ENCODE measurements around the gene UGT1A4.
"Not testable (repeated sequence)": the region's sequence is repeated elsewhere in the genome, so short reads cannot be mapped to it uniquely, and the experiment has no call there.

Gene UGT1A4

DNA sequence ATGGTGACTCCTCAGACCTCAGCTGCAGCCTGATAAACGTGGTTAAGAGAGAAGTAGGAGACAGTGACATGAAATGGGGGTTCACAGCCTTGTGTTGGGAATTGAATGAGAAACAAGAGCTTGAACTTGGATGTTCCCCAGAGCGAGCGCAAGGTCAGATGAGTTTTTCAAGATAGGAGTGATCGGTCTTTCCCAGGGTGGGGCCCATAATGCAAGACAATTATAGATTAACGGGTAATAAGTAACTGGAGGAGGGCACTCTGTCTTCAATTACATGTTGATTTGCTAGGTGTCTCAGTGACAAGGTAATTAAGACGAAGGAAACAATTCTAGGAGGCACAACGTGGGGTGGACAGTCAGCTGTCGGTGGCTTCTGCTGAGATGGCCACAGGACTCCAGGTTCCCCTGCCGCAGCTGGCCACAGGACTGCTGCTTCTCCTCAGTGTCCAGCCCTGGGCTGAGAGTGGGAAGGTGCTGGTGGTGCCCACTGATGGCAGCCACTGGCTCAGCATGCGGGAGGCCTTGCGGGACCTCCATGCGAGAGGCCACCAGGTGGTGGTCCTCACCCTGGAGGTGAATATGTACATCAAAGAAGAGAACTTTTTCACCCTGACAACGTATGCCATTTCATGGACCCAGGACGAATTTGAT is 5.8 kb upstream of the UGT1A4 start, which contains the start of gene UGT1A5:
TSS of gene UGT1A5 (plus strand) at position 297 of the 651 bp plus-strand sequence. CDS start at position 382, 85 bp downstream.
- no peak within 1 kb of the TSS for H3K4me3 Mint-ChIP-seq
- no peak within 1 kb of the TSS for H3K27ac Mint-ChIP-seq
- H3K9me3 Mint-ChIP-seq = no peaks in the 10 kb centered on the region
- H3K36me3 Mint-ChIP-seq (ENCODE audit: low read depth) = no peaks in the 10 kb centered on the region
- no peaks in the 10 kb centered on the region for H3K4me1 Mint-ChIP-seq (ENCODE audit: low read depth)
- H3K27me3 Mint-ChIP-seq = peaks cover 35% of the 10 kb centered on the region

DNA sequence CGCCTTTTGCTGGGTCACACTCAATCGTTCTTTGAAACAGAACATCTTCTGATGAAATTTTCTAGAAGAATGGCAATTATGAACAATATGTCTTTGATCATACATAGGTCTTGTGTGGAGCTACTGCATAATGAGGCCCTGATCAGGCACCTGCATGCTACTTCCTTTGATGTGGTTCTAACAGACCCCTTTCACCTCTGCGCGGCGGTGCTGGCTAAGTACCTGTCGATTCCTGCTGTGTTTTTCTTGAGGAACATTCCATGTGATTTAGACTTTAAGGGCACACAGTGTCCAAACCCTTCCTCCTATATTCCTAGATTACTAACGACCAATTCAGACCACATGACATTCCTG is 5.3 kb upstream of the UGT1A4 start:
- H3K36me3 Mint-ChIP-seq (ENCODE audit: low read depth) = no peaks in the 10 kb centered on the region
- no peak overlapping the region for H3K4me3 Mint-ChIP-seq
- no peaks in the 10 kb centered on the region for H3K9me3 Mint-ChIP-seq
- peaks cover 38% of the 10 kb centered on the region for H3K27me3 Mint-ChIP-seq
- no peak overlapping the region for H3K27ac Mint-ChIP-seq
- H3K4me1 Mint-ChIP-seq (ENCODE audit: low read depth) = no peaks in the 10 kb centered on the region

DNA sequence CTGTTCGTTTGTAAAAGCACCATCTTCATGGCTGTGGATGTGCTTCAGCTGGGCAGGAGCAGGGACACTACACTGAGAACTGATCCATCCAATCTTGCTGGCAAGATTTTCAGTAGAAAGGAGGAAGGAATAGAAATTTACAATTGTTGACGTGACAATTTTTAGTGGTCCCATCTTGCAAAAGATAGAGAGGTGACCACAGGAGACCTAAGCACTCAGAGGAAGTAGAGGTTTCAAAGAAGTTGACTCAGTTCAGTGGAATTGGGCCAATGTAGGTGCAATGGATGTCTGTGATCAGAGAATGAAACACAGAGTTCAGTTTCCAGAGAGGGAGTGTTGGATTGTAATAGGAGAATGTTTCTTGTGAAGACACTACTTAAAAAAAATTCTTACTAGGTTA is 4.4 kb upstream of the UGT1A4 start:
- Mint-ChIP-seq H3K27ac (no peak overlapping the region), H3K9me3 (no peaks in the 10 kb centered on the region), H3K4me1 (ENCODE audit: low read depth) (no peaks in the 10 kb centered on the region), H3K27me3 (peaks cover 42% of the 10 kb centered on the region), H3K4me3 (no peak overlapping the region), H3K36me3 (ENCODE audit: low read depth) (no peaks in the 10 kb centered on the region)

DNA sequence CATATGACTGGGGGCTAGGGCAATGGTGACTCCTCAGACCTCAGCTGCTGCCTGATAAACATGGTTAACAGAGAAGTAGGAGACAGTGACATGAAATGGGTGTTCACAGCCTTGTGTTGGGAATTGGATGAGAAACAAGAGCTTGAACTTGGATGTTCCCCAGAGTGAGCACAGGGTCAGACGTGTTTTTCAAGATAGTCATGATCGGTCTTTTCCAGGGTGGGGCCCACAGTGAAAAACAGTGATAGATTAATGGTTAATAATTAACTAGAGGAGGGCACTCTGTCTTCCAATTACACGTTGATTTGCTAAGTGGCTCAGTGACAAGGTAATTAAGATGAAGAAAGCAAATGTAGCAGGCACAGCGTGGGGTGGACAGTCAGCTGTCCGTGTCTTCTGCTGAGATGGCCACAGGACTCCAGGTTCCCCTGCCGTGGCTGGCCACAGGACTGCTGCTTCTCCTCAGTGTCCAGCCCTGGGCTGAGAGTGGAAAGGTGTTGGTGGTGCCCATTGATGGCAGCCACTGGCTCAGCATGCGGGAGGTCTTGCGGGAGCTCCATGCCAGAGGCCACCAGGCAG is 10.3 kb downstream of the UGT1A4 start, which contains the start of gene UGT1A3:
TSS of gene UGT1A3 (plus strand) at position 320 of the 579 bp plus-strand sequence. CDS start at position 405, 85 bp downstream.
- no peaks in the 10 kb centered on the region for H3K4me1 Mint-ChIP-seq (ENCODE audit: low read depth)
- no peak within 1 kb of the TSS for H3K27ac Mint-ChIP-seq
- no peaks in the 10 kb centered on the region for H3K9me3 Mint-ChIP-seq
- H3K36me3 Mint-ChIP-seq (ENCODE audit: low read depth) = no peaks in the 10 kb centered on the region
- peaks cover 17% of the 10 kb centered on the region for H3K27me3 Mint-ChIP-seq
- H3K4me3 Mint-ChIP-seq = no peak within 1 kb of the TSS

DNA sequence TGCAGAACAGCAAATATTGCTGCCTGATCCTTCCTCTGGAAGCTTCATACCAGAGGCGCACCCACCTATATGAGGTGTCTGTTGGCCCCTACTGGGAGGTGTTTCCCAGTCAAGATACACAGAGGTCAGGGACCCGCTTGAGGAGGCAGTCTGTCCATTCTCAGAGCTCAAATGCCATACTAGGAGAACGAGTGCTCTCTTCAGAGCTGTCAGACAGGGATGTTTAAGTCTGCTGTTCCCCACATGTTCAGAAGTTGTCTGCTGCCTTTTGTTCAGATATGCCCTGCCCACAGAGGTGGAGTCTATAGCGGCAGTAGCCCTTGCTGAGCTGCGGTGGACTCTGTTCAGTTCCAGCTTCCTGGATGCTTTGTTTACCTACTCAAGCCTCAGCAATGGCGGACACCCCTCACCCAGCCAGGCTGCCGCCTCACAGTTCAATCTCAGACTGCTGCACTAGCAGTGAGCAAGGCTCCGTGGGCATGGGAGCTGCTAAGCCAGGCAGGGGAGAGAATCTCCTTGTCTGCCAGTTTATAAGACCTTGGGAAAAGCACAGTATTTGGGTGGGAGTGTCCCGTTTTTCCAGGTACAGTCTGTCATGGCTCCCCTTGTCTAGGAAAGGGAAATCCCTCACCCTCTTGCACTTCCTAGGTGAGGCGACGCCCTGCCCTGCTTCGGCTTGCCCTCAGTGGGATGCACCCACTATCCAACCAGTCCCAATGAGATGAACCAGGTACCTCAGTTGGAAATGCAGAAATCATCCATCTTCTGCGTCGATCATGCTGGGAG is 18.5 kb downstream of the UGT1A4 start:
- not testable (repeated sequence) for H3K4me1 Mint-ChIP-seq (ENCODE audit: low read depth); H3K36me3 Mint-ChIP-seq (ENCODE audit: low read depth); H3K4me3 Mint-ChIP-seq; H3K9me3 Mint-ChIP-seq; H3K27ac Mint-ChIP-seq
- H3K27me3 Mint-ChIP-seq = peaks cover 36% of the 10 kb centered on the region

DNA sequence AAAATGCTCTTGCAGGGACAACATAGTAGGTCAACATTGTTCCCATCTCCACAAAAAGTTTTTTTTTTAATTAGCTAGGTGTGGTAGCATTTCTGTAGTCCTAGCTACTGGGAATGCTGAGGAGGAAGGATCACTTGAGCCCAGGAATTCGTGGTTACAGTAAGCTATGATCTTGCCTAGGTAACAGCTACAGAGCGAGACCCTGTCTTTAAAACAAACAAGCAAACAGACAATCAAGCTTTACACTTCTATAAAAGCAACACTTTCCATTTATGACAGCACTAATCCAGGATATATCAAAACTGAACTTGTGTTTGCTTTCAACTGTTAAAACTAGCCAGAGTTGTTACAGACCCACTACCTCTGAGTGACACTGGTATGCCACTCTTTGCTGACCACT is 22.3 kb downstream of the UGT1A4 start:
- Mint-ChIP-seq H3K4me3 (no peak overlapping the region), H3K27me3 (peaks cover 22% of the 10 kb centered on the region), H3K27ac (no peak overlapping the region)

DNA sequence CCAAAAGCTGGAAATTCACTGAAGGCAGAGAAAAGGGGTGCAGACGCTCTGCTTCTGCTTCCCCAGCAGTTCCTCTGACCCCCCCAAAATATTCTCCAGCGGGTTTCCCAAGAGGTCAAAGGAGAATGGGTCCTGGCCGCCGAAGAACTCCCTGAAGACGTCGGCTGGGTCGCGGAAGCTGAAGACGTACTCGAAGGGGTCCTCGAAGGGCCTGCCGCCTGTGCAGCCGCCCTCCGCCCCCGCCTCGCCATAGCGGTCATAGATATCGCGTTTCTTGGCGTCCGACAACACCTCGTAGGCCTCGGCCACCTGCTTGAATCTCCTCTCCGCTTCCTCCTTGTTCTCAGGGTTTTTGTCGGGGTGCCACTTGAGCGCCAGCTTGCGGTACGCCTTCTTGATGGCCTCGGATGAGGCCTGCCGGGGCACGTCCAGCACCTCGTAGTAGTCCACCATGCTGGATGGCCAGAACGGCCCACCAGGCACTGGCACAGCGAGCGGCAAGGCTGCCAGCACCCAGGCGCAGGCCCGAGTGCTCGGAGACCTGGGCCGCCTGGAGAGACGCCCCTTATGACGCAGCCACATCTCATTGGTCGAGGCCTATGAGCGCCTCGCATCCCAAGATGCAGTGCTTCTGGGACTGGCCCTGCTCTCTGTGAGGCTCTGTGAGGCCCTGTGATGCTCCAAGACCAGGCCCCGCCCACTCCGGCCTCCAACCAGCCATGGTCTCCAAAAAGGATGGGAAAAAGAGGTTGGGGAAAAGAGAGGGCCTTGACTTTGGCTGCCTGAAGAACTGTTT is 25.1 kb downstream of the UGT1A4 start:
- Mint-ChIP-seq H3K36me3 (ENCODE audit: low read depth) (no peaks in the 10 kb centered on the region), H3K27me3 (peaks cover 17% of the 10 kb centered on the region), H3K9me3 (no peaks in the 10 kb centered on the region), H3K4me1 (ENCODE audit: low read depth) (no peaks in the 10 kb centered on the region), H3K27ac (no peak overlapping the region), H3K4me3 (no peak overlapping the region)

More for the DNA sequence above, 22.3 kb downstream of the UGT1A4 start:
- H3K9me3 Mint-ChIP-seq = no peaks in the 10 kb centered on the region
- no peaks in the 10 kb centered on the region for H3K4me1 Mint-ChIP-seq (ENCODE audit: low read depth)
- no peaks in the 10 kb centered on the region for H3K36me3 Mint-ChIP-seq (ENCODE audit: low read depth)

DNA sequence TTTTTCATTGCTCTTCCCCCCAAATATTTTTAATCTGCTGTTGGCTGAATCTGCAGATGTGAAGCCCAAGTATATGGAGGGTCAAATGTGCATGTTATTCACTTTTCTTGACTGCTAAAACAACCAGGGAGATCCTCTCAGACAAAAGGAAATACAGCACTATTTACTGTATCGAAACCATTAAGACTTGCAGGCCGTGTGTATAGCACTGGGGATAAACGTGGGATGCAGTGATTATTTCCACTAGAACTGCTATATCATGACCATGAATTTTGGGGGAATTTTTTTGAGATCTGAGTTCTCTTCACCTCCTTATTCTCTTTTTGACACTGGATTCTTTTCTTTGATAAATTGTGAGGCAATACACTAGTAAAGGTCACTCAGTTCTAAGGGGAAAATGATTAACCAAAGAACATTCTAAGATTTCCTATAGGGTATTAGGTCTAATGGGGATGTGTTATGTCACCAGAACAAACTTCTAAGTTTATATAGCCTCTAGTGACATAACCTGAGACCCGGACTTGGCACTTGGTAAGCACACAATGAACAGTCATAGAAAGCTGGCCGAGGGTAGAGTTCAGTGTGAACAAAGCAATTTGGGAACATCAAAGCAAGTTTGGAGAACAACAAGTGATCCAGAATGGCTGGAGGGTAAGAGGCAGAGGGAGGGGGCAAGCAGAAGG is 26.7 kb downstream of the UGT1A4 start:
- no peak overlapping the region for H3K27ac Mint-ChIP-seq
- no peaks in the 10 kb centered on the region for H3K36me3 Mint-ChIP-seq (ENCODE audit: low read depth)
- no peak overlapping the region for H3K4me3 Mint-ChIP-seq
- peaks cover 15% of the 10 kb centered on the region for H3K27me3 Mint-ChIP-seq
- H3K9me3 Mint-ChIP-seq = peaks cover 6% of the 10 kb centered on the region
- no peaks in the 10 kb centered on the region for H3K4me1 Mint-ChIP-seq (ENCODE audit: low read depth)

DNA sequence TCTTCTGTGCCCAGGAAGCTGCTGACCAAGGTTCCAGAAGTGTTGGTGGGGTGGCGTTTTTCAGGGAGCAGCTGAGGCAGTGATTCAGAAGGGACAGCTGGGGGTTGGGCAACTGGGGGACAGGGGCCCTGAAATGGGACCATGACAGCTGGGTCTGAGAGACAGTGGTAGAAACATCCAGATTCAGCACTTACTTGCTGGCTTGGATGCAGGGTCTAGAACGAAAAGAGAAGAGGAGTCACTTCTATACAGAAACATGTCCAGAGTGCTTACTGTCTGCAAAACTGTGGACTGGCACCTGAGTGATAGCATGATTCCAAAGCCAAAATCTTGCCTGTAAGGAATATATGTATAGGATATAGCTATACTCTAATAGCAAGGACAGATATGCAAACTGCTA is 27.3 kb downstream of the UGT1A4 start:
- not testable (repeated sequence) for H3K4me1 Mint-ChIP-seq (ENCODE audit: low read depth); H3K36me3 Mint-ChIP-seq (ENCODE audit: low read depth); H3K27ac Mint-ChIP-seq; H3K9me3 Mint-ChIP-seq; H3K4me3 Mint-ChIP-seq
- peaks cover 13% of the 10 kb centered on the region for H3K27me3 Mint-ChIP-seq

DNA sequence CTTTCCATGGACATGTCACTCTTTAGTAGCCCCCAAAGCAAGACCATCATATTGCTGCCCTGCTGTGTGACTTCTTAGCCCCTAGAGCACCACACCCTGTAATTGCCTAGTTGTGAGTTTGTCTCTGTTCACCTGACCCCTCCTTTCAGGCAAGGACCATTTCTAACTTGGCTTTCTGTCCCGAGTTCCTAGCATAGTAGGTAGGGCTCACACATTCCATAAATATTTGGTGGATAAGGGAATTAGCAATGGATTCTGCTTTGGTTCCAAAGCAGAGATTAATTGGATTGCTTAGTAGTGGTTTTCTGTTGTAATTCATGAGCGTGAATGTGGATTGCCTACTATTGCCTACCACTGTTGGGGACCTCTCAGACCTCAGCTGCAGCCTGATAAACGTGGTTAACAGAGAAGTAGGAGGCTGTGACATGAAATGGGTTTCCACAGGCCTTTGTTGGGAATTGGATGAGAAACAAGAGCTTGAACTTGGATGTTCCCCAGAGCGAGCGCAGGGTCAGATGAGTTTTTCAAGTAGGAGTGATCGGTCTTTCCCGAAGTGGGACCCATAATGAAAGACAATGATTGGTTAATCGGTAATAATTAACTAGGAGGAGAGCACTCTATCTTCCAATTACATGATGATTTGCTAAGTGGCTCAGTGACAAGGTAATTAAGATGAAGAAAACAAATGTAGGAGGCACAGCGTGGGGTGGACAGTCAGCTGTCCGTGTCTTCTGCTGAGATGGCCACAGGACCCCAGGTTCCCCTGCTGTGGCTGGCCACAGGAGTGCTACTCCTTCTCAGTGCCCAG is 28.1 kb downstream of the UGT1A4 start:
- Mint-ChIP-seq H3K9me3 (peaks cover 10% of the 10 kb centered on the region), H3K36me3 (ENCODE audit: low read depth) (no peaks in the 10 kb centered on the region), H3K4me1 (ENCODE audit: low read depth) (no peaks in the 10 kb centered on the region), H3K4me3 (no peak overlapping the region), H3K27ac (no peak overlapping the region), H3K27me3 (peaks cover 13% of the 10 kb centered on the region)

DNA sequence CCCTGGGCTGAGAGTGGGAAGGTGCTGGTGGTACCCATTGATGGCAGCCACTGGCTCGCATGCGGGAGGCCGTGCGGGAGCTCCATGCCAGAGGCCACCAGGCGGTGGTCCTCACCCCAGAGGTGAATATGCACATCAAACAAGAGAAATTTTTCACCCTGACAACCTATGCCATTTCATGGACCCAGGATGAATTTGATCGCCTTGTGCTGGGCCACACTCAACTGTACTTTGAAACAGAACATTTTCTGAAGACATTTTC is 28.7 kb downstream of the UGT1A4 start:
- Mint-ChIP-seq H3K4me3 (no peak overlapping the region), H3K27ac (no peak overlapping the region), H3K27me3 (peaks cover 13% of the 10 kb centered on the region), H3K4me1 (ENCODE audit: low read depth) (no peaks in the 10 kb centered on the region), H3K9me3 (peaks cover 11% of the 10 kb centered on the region), H3K36me3 (ENCODE audit: low read depth) (no peaks in the 10 kb centered on the region)

DNA sequence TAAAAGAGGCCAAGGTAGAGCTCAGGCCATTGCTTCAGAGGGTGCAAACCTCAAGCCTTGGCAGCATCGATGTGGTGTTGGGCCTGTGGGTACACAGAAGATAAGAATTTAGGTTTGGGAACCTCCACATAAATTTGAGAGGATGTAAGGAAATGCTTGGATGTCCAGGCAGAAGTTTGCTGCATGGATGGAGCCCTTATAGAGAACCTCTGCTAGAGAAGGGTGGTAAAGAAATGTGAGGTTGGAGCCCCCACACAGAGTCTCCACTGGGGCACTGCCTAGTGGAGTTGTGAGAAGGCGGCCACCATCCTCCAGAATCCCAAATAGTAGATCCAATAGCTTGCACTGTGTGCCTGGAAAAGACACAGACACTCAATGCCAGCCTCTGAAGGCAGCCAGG is 32.2 kb downstream of the UGT1A4 start:
- H3K4me1 Mint-ChIP-seq (ENCODE audit: low read depth); H3K27ac Mint-ChIP-seq; H3K4me3 Mint-ChIP-seq; H3K36me3 Mint-ChIP-seq (ENCODE audit: low read depth): not testable (repeated sequence)
- peaks cover 19% of the 10 kb centered on the region for H3K27me3 Mint-ChIP-seq
- peaks cover 11% of the 10 kb centered on the region for H3K9me3 Mint-ChIP-seq

DNA sequence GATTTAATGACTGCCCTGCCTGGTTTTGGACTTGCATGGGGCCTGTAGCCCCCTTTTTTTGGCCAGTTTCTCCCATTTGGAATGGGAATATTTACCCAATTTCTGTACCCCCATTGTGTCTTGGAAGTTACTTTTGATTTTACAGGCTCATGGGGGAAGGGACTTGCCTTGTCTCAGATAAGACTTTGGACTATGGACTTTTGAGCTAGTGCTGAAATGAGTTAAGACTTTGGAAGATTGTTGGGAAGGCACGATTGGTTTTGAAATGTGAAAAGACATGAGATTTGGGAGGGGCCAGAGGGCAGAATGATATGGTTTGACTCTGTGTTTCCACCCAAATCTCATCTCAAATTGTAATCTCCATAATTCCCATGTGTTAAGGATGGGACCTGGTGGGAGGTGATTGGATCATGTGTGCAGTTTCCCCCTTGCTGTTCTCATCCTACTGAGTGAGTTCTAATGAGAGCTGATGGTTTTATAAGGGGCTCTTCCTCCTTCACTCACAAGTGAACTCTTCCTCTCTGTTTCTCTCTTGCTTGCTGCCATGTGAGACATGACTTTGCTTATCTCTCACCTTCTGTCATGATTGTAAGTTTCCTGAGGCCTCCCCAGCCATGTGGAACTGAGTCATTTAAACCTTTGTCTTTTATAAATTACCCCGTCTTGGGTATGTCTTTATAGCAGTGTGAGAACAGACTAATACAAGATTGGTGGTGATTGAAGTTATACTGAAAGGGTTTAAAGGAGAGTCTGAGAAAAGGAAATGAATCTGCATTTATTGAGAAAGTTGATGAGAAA is 32.9 kb downstream of the UGT1A4 start:
- H3K4me1 Mint-ChIP-seq (ENCODE audit: low read depth); H3K36me3 Mint-ChIP-seq (ENCODE audit: low read depth); H3K27ac Mint-ChIP-seq; H3K4me3 Mint-ChIP-seq: not testable (repeated sequence)
- Mint-ChIP-seq H3K9me3 (peaks cover 11% of the 10 kb centered on the region), H3K27me3 (peaks cover 19% of the 10 kb centered on the region)
